Vagina (tissue), 2 donors: ENCODE results near the gene MAP2K3. TPM values are rescaled to one million over a fixed set of nuclear protein-coding genes. Genes with fewer than 3 reads are reported as not detected.

ENCODE experiments used
- DNase-seq, 2 donors: peaks; one replicate each; pipeline ENCODE4 v3.0.0-alpha.2; 2017; ENCODE audit errors: extremely low spot score in 2 of 2
- H3K27ac ChIP-seq: fragments of 200-600 bp; sonication (generic); one replicate; pipeline ENCODE4 v1.5.1; 2019
- H3K27me3 ChIP-seq: fragments of 200-600 bp; sonication (generic); one replicate; pipeline ENCODE4 v1.5.1; 2019
- H3K36me3 ChIP-seq, 2 donors: fragments of 200-600 bp; sonication (generic); one replicate each; pipeline ENCODE4 v1.5.1; 2017 to 2019
- H3K4me1 ChIP-seq: fragments of 200-600 bp; sonication (generic); one replicate; pipeline ENCODE4 v1.5.1; 2019
- H3K4me3 ChIP-seq, 2 donors: fragments of 200-600 bp; sonication (generic); 1 replicate in 1 of 2; 2 replicates in 1 of 2; pipeline ENCODE4 v1.5.1; 2016 to 2019
- H3K9me3 ChIP-seq: fragments of 200-600 bp; sonication (generic); one replicate; pipeline ENCODE4 v1.5.1; 2019
- CTCF ChIP-seq, 3 experiments: fragments of 450-650 bp in 2 of 3; fragments of 200-600 bp in 1 of 3; sonication (generic) in 1 of 3; IDR thresholded peaks; one replicate each; pipeline ENCODE4 v1.5.1; 2017 to 2019; ENCODE audit warnings: antibody characterized with exemption in 3 of 3, mild to moderate bottlenecking in 2 of 3, moderate library complexity in 2 of 3
- POLR2A ChIP-seq, 2 donors: fragments of 450-650 bp; IDR thresholded peaks; one replicate each; pipeline ENCODE4 v1.6.1; 2017; ENCODE audit warnings: antibody characterized with exemption in 2 of 2, mild to moderate bottlenecking in 2 of 2, moderate library complexity in 2 of 2
- POLR2AphosphoS5 ChIP-seq, 2 donors: sonication (generic); formaldehyde crosslinking; IDR thresholded peaks; one replicate each; pipeline ENCODE4 v1.9.0; 2017; ENCODE audit warnings: antibody characterized with exemption in 2 of 2, mild to moderate bottlenecking in 2 of 2, low read depth in 1 of 2; ENCODE audit not compliant: insufficient read depth in 1 of 2
- intact Hi-C: fragments of 100-400 bp; cut with DNase I; formaldehyde crosslinking; loops from one replicate; pipeline ENCODE4 v1.15.1; 2023
- total RNA-seq: library from RNA; depleted of rRNA; stranded (reverse); fragments of >200 nt; gene quantifications from one replicate; pipeline ENCODE4 v1.2.3, GENCODE V29; 2016

MAP2K3 gene
- total RNA-seq, 1 donor from 2014 or later = 21.6 TPM

GRCh38 chr17:21286909-21287702 is 2.6 kb downstream of the MAP2K3 start:
- Histone ChIP-seq H3K4me3 (peak overlapping the region; percentile 85 to 88), H3K27ac (peak overlapping the region; percentile 94), H3K9me3 (no peaks in the 10 kb centered on the region), H3K36me3 (no peaks in the 10 kb centered on the region), H3K4me1 (peaks cover 74% of the 10 kb centered on the region), H3K27me3 (no peaks in the 10 kb centered on the region)
- TF ChIP-seq CTCF (IDR thresholded peaks at IDR 0.05) (no peak), POLR2A (IDR thresholded peaks at IDR 0.05) (no peak), POLR2AphosphoS5 (IDR thresholded peaks at IDR 0.05; ENCODE audit: insufficient read depth in 1 of 2, low read depth in 1 of 2) (no peak)
- intact Hi-C loops = loop anchor here (10.0 kb wide), 1 partner anchor 162 kb away; the partner anchor contains the start of gene DHRS7B
- DNase-seq = no peak

- H3K36me3 ChIP-seq = no peaks in the 10 kb centered on the region
- peaks cover 67% of the 10 kb centered on the region for H3K4me1 ChIP-seq
- H3K4me3 ChIP-seq = peak overlapping the region; percentile 85 to 88
- H3K27me3 ChIP-seq = no peaks in the 10 kb centered on the region
- TF ChIP-seq POLR2A (IDR thresholded peaks at IDR 0.05) = peak in 1 of 2 donors; percentile 30
- peak; percentile 95 to 97 for TF ChIP-seq POLR2AphosphoS5 (IDR thresholded peaks at IDR 0.05; ENCODE audit: insufficient read depth in 1 of 2, low read depth in 1 of 2)
- no peak for TF ChIP-seq CTCF (IDR thresholded peaks at IDR 0.05)
- no peaks in the 10 kb centered on the region for H3K9me3 ChIP-seq
- DNase-seq = peak in 1 of 2 donors; percentile 97
- intact Hi-C loops = loop anchor here (10.0 kb wide), 1 partner anchor 163 kb away; the partner anchor contains the start of gene DHRS7B
- H3K27ac ChIP-seq = peak overlapping the region; percentile 94
Measured at GRCh38 chr17:21287703-21288449, 3.4 kb downstream of the MAP2K3 start.

- TF ChIP-seq POLR2AphosphoS5 (IDR thresholded peaks at IDR 0.05; ENCODE audit: insufficient read depth in 1 of 2, low read depth in 1 of 2) = no peak
- DNase-seq = peak in 1 of 2 donors; percentile 88
- peaks cover 59% of the 10 kb centered on the region for H3K4me1 ChIP-seq
- peak overlapping the region; percentile 94 for H3K27ac ChIP-seq
- intact Hi-C loops = loop anchor here (10.0 kb wide), 1 partner anchor 164 kb away; the partner anchor contains the start of gene DHRS7B
- no peaks in the 10 kb centered on the region for H3K27me3 ChIP-seq
- no peaks in the 10 kb centered on the region for H3K9me3 ChIP-seq
- H3K36me3 ChIP-seq = no peaks in the 10 kb centered on the region
- H3K4me3 ChIP-seq = peak overlapping the region; percentile 85 to 88
Measured at GRCh38 chr17:21288571-21289017, 4.1 kb downstream of the MAP2K3 start.

GRCh38 chr17:21289175-21289901 is 4.8 kb downstream of the MAP2K3 start:
- Histone ChIP-seq H3K36me3 (no peaks in the 10 kb centered on the region), H3K9me3 (no peaks in the 10 kb centered on the region), H3K4me3 (no peak overlapping the region), H3K4me1 (peaks cover 54% of the 10 kb centered on the region), H3K27ac (peak overlapping the region; percentile 29), H3K27me3 (no peaks in the 10 kb centered on the region)
- intact Hi-C loops = loop anchor here (10.0 kb wide), 1 partner anchor 165 kb away; the partner anchor contains the start of gene DHRS7B
- no peak for DNase-seq
- TF ChIP-seq CTCF (IDR thresholded peaks at IDR 0.05) = no peak
- TF ChIP-seq POLR2AphosphoS5 (IDR thresholded peaks at IDR 0.05; ENCODE audit: insufficient read depth in 1 of 2, low read depth in 1 of 2) = no peak
- no peak for TF ChIP-seq POLR2A (IDR thresholded peaks at IDR 0.05)
